GM19240 (cell line): Measurements from ENCODE around the gene FOLR3.
"Not testable (repeated sequence)": the region's sequence is repeated elsewhere in the genome, so short reads cannot be mapped to it uniquely, and the experiment has no call there.

Experiments used
- DNase-seq: peaks from one replicate; pipeline ENCODE4 v3.0.0; 2011; ENCODE audit warnings: low spot score; ENCODE audit not compliant: insufficient read length

Gene FOLR3

DNA sequence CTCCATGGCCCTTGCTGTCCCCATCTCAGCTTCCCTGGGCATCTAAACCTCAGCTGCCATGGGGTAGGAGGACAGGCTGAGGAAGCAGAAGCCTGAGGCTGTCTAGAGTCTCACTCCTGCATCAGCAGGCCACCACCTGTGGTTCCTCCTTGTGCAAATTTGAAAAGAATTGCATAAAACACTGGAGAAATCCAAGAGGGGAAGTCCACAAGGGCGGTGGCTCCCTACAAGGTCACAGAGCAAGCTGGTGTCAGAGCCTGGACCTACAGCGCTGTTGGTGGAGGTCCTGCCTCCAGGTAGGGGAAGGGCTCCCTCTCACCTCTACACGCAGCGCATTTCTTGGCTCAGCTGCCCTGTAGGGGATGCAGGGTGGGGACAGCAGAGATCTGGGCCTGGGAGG is at the start of gene FOLR3:
Gene FOLR3 (plus strand): TSS at position 253 of the 400 bp plus-strand sequence. CDS start 228 bp downstream, outside the sequence.
- not testable (repeated sequence) for DNase-seq

DNA sequence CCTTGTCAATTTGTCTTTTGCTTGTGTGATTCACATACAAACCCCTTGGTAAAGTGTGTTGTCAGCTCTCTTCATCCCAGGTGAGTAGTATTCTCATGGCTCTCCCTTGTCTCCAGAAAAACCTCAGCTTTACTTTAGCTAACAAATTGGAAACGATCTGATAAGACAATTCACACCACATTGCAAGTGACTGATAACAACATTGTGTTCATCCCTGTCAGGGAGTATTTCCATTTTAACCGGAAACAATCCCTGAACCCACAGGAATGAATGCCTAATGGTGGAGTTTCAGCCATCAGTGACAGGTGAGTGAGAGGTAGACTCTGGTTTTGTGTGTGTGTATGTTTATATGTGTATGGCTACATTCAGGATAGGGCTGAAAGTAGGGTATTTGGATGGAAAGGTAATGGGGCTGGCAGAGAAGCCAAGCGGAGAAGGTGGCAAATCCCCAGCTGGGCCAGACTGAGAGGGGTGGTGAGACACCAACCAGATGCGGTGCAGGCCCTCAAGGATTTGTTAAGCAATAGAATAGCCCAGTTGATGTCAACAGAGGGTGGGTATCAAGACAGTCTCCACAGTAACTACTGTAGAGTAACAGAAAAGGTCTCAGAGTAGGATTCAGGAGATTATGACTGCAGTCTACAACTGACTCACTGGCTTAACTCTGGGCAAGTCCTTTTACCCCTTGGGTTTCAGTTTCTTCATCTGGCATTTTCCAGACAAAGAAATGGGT is 47.3 kb upstream of the FOLR3 start:
- no peak for DNase-seq

DNA sequence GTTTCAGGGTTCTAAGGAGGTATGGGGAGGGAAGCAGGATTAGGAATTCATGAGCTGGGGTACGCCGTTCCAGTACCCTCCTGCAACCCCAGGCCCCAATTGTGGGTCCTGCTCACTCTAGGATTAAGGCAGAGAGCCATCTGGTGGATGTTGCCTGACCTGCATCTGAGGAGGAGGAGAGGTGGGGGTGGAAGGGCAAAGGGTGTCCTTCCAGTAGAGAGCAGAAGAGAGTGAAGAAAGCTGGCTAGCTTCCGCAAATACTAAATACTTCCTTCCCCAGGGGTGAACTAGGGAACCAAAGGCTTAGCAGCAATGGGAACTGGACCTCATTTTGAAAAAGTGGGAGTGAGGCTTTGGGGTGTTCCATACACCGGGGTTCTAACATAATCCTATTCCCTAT is 44.2 kb upstream of the FOLR3 start:
- peak; percentile 69 for DNase-seq

DNA sequence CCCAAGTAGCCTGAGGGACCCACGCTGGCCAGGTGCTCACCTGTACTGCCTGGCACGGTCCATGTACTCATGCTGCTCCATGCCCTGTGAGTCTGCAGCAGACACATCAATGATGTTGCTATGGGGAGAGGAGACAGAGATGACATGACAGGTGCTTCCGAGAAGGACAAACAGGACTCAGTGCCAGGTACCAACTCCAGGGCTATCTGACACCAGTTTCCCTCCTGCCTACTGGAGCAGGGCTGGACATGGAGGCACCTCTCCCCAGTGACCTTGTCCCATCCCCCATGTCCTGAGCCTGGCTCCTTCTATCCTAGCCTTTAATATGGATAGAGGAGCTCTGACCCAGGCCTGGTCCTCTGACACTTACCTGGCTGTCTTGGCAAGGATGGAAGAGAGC is 36.8 kb upstream of the FOLR3 start:
- DNase-seq = no peak

DNA sequence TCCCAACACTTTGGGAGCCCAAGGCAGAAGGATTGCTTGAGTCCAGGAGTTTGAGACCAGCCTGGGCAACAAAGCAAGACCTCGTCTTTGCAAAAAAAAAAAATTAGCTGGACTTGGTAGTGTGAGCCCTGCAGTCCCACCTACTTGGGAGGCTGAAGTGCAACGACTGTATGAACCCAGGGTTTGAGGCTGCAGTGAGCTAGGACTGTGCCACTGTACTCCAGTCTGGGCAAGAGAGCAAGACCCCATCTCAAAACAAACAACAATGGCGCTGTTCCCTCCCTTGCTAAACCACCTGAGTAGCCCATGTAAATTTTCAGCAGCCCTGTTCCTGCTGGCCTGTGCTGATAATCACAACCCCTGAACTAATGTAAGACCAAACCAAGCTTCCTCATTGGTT is 35.5 kb upstream of the FOLR3 start:
- DNase-seq = no peak

DNA sequence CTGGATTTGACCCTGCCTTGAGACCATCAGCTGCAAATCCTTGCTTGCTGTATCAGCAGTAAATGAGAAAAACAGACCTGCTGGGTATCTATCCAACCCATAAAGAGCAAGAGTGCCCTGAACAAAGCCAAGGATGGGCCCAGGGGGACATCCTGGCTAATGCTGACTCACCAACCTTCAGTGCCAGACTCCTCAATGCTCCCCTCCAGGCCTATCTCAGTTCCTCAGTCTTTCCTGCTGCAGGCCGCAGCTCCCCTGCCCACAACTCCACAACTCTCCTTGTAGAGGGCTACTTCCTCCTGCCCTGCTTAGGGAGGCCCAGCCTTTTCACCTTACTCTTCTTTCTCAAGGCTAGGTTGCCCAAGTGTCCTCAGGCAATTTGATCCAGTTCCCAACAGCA is 35.1 kb upstream of the FOLR3 start:
- DNase-seq = no peak

DNA sequence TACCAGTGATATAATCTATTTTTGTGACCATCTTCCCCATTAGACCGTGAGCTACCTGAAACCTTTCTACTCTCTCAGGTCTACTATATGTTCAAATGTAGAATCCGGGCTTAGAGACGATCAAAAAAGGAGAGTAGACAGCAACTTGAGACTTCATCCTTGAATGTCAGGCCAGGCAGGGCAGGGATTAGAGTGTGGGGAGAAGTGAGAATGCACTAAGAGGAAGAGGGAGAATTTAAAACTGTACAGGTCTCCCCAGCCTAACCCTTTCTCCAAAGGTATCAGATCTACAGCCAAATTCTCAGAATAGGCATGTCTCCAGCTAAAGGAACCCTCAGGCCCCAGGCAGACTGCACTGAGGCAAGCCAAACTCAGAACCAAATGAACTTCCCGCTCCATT is 33.4 kb upstream of the FOLR3 start:
- no peak for DNase-seq

DNA sequence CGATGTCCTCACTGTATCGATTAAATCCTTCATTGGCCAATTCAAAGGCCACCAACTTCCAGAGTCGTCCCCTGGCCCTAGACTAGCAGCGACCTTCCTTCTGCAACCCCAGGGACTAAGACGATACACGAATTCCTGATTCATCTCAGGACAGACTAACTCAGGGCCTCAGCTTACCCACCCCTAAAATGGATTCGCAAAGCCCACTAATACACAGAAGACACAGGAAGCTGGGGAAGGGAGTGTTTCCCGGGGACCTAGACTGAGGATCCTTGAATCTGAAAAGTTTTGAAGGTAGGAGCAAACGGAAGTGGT is 32.9 kb upstream of the FOLR3 start:
- no peak for DNase-seq

DNA sequence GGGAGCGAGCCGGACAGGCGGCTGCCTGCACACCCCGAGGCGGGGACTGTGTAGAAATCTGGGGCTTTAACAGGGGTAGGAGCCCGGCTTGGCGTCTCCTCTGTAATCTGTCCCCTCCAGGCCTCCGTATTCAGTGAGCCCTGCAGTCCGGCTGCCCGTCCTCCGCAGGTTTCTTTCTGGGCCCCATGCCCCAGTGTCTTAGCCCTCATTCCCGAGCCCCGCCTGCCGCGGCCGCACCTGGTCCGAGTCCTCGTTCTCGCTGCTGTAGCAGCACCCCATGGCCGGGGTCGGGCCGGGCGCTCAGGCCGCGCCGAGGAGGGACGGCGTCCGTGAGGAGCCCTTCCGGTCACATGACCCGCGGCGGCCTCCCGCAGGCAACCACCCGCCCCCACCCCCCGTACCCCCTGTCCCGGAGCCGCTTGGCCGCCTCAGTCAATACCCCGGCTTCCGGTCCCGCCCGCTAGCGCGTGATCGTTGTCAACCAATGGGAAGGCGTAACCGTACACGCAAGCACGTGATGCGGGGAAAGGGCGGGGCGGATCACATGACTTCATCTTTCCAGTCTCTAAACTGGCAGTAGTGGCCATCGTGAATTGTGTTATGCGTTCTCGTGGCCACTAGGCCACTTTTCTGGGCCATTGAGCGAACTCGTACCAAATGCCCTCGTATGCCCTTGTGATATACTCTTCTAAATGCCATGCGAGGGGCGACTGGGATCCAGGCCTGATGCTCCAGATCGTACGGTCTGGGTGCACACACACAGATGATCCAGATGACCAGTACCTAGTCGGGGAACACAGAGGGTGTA is 32.4 kb upstream of the FOLR3 start, which contains the start of gene LAMTOR1:
Gene LAMTOR1 (minus strand): TSS at position 352 of the 808 bp plus-strand sequence. CDS start 73 bp downstream, at position 279.
- peak; percentile 87 for DNase-seq

DNA sequence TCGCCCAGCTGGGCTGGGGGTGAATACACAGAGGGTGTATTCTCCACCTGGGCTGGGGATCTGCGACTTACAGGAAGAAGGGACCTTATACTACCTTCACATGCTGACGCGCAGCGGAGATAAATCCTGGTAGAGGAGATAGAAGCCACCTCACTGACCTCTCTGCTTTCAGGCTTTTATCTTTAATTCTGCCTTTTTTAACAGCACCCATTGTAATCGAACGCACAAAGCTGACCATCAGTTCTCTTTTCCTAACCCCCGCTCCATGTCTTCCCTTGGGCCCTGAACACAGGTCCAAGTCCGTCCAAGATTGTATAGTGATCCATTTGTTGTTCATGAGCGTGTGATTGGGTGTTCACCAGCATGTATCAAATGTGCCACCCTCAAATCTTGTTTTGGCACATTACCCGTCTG is 31.8 kb upstream of the FOLR3 start:
- no peak for DNase-seq

DNA sequence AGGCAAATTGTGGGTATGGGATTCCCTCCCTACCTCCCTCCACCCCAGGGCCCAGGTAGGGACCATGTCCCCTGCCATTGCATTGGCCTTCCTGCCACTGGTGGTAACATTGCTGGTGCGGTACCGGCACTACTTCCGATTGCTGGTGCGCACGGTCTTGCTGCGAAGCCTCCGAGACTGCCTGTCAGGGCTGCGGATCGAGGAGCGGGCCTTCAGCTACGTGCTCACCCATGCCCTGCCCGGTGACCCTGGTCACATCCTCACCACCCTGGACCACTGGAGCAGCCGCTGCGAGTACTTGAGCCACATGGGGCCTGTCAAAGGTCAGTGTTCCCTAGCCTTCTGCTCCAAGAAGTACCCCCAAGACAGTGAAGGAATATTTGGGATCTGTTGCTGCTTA is 29.6 kb upstream of the FOLR3 start, which contains the start of gene TOMT:
Gene TOMT (plus strand): TSS at position 37 of the 400 bp plus-strand sequence. CDS start 28 bp downstream, at position 65.
- no peak for DNase-seq

DNA sequence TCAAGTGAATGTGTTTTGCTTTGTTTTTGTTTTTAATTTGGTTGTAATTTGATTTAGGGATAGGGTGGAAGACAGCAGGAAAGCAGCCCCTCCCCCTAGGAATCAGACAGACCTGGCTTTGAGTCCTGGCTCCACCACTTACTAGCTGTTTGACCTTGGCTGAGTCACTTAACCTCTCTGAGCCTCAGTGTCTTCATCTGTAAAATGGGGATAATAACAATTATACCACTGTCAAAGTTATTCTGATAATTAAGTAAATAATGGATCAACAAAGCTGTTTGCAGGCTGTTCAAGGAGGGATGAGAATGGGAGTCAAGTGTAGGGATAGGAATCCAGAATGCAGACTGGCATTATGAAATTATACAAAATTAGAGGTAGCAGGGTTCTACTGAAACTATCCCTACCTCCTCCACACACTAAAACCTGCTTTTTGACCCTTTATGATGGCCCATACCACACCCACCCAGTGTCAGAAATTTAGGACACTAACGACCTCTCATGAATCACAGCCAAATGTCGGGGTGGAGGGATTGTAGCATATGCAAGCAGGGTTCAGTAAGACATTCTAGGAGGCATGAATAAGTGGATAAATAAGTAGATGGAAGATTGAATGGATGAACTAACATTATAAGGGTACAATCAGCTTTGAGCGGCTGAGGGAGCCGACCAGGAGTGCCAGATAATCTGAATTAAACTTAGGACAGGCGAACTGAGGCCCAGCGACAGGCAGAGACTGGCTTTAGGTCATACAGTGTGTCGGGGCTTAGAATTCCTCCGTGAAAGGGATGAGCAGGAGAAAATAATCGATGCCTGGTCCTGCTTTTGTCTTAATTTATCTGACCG is 24.0 kb upstream of the FOLR3 start:
- DNase-seq = no peak

DNA sequence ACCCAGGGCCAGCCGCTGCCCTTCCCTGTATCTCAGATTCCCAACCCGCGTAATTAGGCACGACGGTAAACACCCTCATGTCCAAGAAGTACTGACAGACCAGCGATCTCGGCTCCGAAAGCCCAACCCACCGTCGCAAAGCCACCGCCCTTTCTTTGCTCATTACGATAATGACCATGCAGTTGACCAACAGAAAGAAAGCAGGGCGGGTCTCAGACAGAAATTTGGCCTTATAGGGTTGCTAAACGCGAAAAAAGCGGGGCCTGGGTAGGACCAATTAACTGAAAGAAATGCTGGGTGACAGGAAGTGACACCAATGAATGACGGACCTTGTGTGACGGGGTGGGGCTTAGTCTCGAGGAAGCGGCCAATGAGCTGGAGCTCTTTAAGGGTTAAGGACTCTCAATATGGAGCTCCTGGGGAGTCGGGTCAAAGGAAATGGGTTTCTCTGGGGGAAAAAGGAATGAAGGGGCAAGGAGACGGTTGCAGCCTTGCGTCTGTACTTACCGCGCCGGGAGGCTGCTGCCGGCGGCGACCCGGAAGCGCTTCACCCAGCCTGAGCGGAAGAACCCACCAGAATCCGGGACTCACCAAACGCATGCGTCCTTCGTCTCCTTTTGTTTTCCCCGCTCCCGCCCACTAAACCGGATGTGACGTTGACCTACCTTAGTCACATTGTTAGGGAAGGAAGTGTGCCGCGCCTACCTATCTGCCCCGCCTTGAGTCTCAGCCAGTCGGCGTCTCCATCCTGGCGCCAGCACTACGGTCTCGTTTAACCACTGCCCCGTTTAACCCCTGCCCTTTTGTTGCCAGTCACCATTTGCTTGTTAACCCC is 23.2 kb upstream of the FOLR3 start, which contains the start of gene ANAPC15:
Gene ANAPC15 (minus strand): TSS at position 553 of the 835 bp plus-strand sequence. CDS start 1,419 bp downstream, outside the sequence.
- DNase-seq = peak; percentile 88

DNA sequence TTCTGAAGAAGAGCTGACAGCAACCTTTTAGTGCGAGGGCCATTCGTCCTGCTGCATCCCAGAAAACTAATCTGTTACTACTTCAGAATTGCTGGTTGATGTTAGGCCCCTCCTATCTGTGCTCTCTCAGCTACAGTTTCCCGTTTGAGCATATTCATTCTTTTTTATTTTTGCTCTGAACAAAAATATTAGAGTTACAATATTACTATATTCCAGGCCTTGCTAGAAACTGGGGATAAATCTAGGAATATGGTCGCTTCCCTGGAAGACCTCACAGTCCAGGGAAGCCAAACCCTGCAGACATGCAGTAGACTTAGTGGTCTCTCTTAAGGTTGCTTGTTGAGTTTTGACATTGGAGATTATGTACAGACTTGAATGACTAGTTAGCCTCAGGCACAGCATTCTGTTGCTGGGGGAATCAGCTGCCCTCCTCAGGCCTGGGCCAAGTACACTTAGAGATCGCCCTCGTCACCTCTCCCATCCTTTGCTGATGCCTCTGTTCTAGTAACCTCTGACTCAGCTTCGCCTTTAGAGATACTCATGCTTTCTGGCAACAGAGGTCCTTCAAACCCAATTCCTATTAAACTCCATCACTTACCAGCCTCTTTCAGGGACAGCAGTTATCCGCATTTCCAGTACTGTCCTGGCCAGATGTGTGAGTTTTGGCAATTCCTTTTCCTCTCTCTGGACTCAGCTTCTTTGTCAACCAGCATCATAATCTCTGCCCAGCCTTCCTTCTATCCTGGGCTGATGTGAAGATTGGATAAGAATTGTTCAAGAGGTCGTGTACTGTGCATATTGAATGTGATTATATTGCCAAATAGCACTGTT is 22.3 kb upstream of the FOLR3 start:
- DNase-seq = no peak

DNA sequence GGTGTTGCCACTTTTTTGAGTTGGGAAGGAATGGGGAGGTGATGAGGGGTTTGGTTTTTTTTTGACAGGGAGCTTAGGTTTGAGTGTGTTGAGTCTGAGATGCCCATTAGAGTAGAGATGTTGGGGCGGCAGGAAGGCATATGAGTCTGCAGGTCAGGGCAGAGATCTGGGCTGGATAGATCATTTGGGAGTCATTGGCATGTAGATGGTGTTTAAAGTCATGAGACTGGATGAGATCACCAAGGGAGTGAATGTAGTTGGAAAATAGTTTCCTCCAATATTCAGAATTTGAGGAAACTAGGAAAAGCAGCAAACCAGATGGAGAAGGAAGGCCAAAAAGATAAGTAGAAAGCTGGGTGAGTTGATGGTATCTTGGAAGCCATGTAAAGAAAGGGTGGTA is 21.0 kb upstream of the FOLR3 start:
- no peak for DNase-seq

DNA sequence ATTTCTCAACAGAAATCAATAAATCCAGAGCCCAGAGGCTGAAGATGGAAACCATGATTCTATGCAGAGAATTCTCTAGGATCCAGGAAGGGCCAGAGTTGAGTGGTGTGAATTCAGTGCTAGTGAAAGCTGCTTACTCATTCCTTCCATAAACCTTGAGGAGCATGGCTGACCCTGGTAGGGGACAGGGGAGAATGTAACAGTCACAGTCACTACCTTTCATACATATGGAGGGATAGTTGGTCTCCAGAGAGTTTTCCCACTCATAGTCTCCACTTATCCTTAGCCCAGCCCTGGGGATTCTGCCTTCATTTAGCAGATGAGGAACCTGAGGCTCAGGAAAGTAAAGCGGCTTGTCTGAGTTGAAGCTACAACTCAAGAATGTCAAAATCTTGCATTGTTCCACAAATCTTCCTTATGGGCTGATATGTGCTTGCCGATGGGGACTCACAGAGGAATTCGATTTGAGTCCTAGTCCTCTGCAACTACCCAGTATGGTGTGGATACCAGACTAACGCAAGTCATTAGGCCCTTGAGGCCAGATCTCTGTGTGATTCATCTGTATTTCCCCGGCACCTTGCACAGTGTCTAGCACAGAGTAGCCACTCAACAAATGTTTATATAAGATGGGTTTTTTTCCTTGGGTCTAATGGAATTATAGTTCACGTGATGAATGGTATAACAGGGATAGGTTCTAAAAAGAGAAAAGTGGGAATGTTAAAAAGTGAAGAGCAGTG is 19.3 kb upstream of the FOLR3 start:
- no peak for DNase-seq

DNA sequence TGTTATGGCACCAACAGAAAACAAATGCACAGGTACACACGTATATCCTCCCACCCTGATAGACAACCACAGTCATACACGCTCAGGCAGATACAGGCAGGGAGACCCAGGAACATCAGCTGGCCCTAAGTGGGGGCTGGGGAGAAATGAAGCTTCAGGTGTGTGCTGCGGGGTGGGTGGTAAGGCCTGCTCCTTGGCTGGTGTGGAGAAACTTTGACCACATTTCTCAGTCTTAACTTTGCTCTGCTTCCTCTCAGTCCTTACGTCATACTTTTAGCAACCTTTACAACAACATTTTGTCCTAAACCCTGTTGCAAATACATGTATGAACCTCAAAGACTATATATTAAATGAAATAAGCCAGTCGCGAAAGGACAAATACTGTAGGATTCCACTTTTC is 16.3 kb upstream of the FOLR3 start:
- DNase-seq = no peak

DNA sequence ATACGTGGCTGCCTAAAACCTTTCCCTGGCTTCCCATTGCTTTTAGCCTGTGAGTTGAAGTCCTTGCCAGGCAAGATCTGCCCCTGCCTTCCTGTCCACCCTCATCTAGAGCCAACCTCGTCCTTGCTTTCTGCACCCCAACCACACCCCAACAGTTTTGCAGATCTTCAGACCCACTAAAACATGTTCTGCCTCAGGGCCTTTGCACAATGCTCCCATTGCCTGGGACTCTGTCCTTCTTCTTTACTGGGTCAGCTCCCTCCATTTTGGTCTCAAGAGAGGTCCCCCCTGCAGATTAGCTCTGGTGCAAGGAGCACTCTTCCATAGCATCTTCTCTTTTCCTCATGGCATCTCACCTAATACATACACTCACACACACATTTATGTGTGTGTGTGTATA is 14.6 kb upstream of the FOLR3 start:
- DNase-seq = no peak

DNA sequence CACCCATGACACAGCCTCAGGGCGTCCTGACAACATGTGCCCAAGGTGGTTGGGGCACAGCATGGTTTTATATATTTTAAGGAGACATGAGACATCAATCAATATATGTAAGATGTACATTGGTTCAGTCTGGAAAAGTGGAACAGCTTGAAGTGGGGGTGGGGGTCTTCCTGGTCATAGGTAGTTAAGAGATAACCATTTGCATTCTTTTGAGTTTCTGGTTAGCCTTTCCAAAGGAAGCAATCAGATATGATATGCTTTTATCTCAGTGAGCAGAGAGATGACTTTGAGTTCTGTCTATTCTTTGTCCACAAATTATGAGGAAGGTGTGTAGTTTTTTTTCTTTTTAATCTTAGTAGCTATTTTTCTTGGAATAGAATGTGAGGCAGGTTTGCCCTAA is 12.9 kb upstream of the FOLR3 start:
- no peak for DNase-seq
